GM18498 (cell line): ENCODE results near the gene RSRC1.
"Not testable (repeated sequence)": the region's sequence is repeated elsewhere in the genome, so short reads cannot be mapped to it uniquely, and the experiment has no call there.

Source experiments
- ATAC-seq: cut with Tn5 transposase; IDR thresholded peaks from one replicate; pipeline ENCODE4 v1.9.1; 2021; ENCODE audit warnings: mild to moderate bottlenecking, moderate library complexity; ENCODE audit not compliant: unreplicated experiment

The RSRC1 gene

GRCh38 chr3:158453865-158454264, 344.0 kb downstream of the RSRC1 start:
- ATAC-seq: no peak

GRCh38 chr3:158455406-158455805, 345.5 kb downstream of the RSRC1 start:
- ATAC-seq: no peak

- ATAC-seq: no peak
Measured at GRCh38 chr3:158456114-158456513, 346.2 kb downstream of the RSRC1 start.

GRCh38 chr3:158458464-158458863, 348.6 kb downstream of the RSRC1 start:
- ATAC-seq: no peak

- ATAC-seq: no peak
Measured at GRCh38 chr3:158460926-158461325, 351.0 kb downstream of the RSRC1 start.

- ATAC-seq: no peak
Measured at GRCh38 chr3:158463556-158463955, 353.7 kb downstream of the RSRC1 start.

- peak; percentile 95 for ATAC-seq
Measured at GRCh38 chr3:158465074-158465473, 355.2 kb downstream of the RSRC1 start.

GRCh38 chr3:158470944-158471638, 361.2 kb downstream of the RSRC1 start:
- no peak for ATAC-seq

- ATAC-seq: no peak
Measured at GRCh38 chr3:158471639-158472294, 361.9 kb downstream of the RSRC1 start.

GRCh38 chr3:158479051-158479450, 369.2 kb downstream of the RSRC1 start:
- ATAC-seq: no peak

- ATAC-seq: no peak
Measured at GRCh38 chr3:158483701-158484235, 373.9 kb downstream of the RSRC1 start.

- no peak for ATAC-seq
Measured at GRCh38 chr3:158486200-158486599, 376.3 kb downstream of the RSRC1 start.

- no peak for ATAC-seq
Measured at GRCh38 chr3:158488670-158489069, 378.8 kb downstream of the RSRC1 start.

GRCh38 chr3:158489181-158489580, 379.3 kb downstream of the RSRC1 start:
- no peak for ATAC-seq

- ATAC-seq: no peak
Measured at GRCh38 chr3:158491968-158492367, 382.1 kb downstream of the RSRC1 start.

- ATAC-seq: no peak
Measured at GRCh38 chr3:158492685-158493084, 382.8 kb downstream of the RSRC1 start.

- no peak for ATAC-seq
Measured at GRCh38 chr3:158493931-158494330, 384.0 kb downstream of the RSRC1 start.

- ATAC-seq: no peak
Measured at GRCh38 chr3:158494673-158495072, 384.8 kb downstream of the RSRC1 start.

GRCh38 chr3:158495398-158495902, 385.6 kb downstream of the RSRC1 start:
- not testable (repeated sequence) for ATAC-seq

- no peak for ATAC-seq
Measured at GRCh38 chr3:158505117-158505516, 395.2 kb downstream of the RSRC1 start.

- no peak for ATAC-seq
Measured at GRCh38 chr3:158506456-158506855, 396.6 kb downstream of the RSRC1 start.

GRCh38 chr3:158508481-158508880, 398.6 kb downstream of the RSRC1 start:
- no peak for ATAC-seq
